HG03469 (cell line): ENCODE measurements around the gene CNPY3.
A peak's percentile ranks its signal among the peaks of the same experiment; 100 is the strongest.

Experiments used
- ATAC-seq: cut with Tn5 transposase; IDR thresholded peaks from one replicate; pipeline ENCODE4 v1.9.1; 2021; ENCODE audit warnings: mild to moderate bottlenecking, moderate library complexity, moderate number of reproducible peaks; ENCODE audit not compliant: unreplicated experiment

Gene CNPY3

GRCh38 chr6:42978839-42979522 is 49.7 kb downstream of the CNPY3 start, which contains the start of gene PEX6:
Gene PEX6 (minus strand): TSS chr6:42979181. CDS start chr6:42979150, 31 bp downstream.
- ATAC-seq: peak; percentile 73

- no peak for ATAC-seq
Measured at GRCh38 chr6:42979523-42980177, 50.4 kb downstream of the CNPY3 start.

- ATAC-seq: no peak
Measured at GRCh38 chr6:42981836-42982235, 52.6 kb downstream of the CNPY3 start.

GRCh38 chr6:42984001-42984923 is 55.0 kb downstream of the CNPY3 start, which contains the start of gene PPP2R5D:
Gene PPP2R5D (plus strand): TSS chr6:42984570. CDS start chr6:42984678, 108 bp downstream.
- peak; percentile 82 for ATAC-seq

GRCh38 chr6:42984924-42985475 is 55.7 kb downstream of the CNPY3 start:
- ATAC-seq: no peak

GRCh38 chr6:42987533-42988451 is 58.5 kb downstream of the CNPY3 start:
- no peak for ATAC-seq

GRCh38 chr6:42988486-42989020 is 59.3 kb downstream of the CNPY3 start:
- no peak for ATAC-seq
